ENCODE data around the gene ZNF644.
"Not testable (repeated sequence)": the region's sequence is repeated elsewhere in the genome, so short reads cannot be mapped to it uniquely, and the experiment has no call there.

ZNF644 gene

GRCh38 chr1:91021686-91022517, at the start of gene ZNF644:
ZNF644 (minus strand) TSS chr1:91022035; CDS start chr1:90982353, 39,682 bp downstream.
- H3K27me3 Mint-ChIP-seq: no peaks in the 10 kb centered on the region
- H3K36me3 Mint-ChIP-seq: peaks cover 8 to 18% of the 10 kb centered on the region in 2 donors
- peak; percentile 88 for DNase-seq
- H3K4me3 Mint-ChIP-seq: peak within 1 kb of the TSS; percentile 96 to 99
- peaks cover 30 to 65% of the 10 kb centered on the region in 2 donors for H3K4me1 Mint-ChIP-seq
- peak; percentile 83 to 85 for ATAC-seq (replicated peaks)
- H3K27ac Mint-ChIP-seq: peak within 1 kb of the TSS; percentile 100
- H3K9me3 Mint-ChIP-seq: no peaks in the 10 kb centered on the region

- Mint-ChIP-seq H3K4me3 (no peak overlapping the region), H3K27ac (no peak overlapping the region)
Measured at GRCh38 chr1:91070298-91070697, 48.5 kb upstream of the ZNF644 start.

GRCh38 chr1:91066538-91066937, 44.7 kb upstream of the ZNF644 start:
- no peak for ATAC-seq (replicated peaks)
- no peak for DNase-seq
- Mint-ChIP-seq H3K4me3 (no peak overlapping the region), H3K36me3 (peaks cover 5 to 15% of the 10 kb centered on the region in 2 donors), H3K4me1 (peaks cover 0 to 7% of the 10 kb centered on the region in 2 donors), H3K27me3 (no peaks in the 10 kb centered on the region), H3K9me3 (peaks cover 10% of the 10 kb centered on the region in 2 donors), H3K27ac (no peak overlapping the region)

More at GRCh38 chr1:91070298-91070697, 48.5 kb upstream of the ZNF644 start:
- ATAC-seq (replicated peaks) (no peak), DNase-seq (no peak)
- peaks cover 0 to 4% of the 10 kb centered on the region in 2 donors for H3K4me1 Mint-ChIP-seq
- H3K27me3 Mint-ChIP-seq: no peaks in the 10 kb centered on the region
- H3K36me3 Mint-ChIP-seq: peaks cover 0 to 4% of the 10 kb centered on the region in 2 donors
- peaks cover 3 to 6% of the 10 kb centered on the region in 2 donors for H3K9me3 Mint-ChIP-seq

- DNase-seq (no peak), ATAC-seq (replicated peaks) (no peak)
- H3K27me3 Mint-ChIP-seq: no peaks in the 10 kb centered on the region
- peaks cover 7 to 16% of the 10 kb centered on the region in 2 donors for H3K36me3 Mint-ChIP-seq
- no peak overlapping the region for H3K4me3 Mint-ChIP-seq
- H3K9me3 Mint-ChIP-seq: peaks cover 10 to 13% of the 10 kb centered on the region in 2 donors
- no peak overlapping the region for H3K27ac Mint-ChIP-seq
- H3K4me1 Mint-ChIP-seq: peaks cover 0 to 7% of the 10 kb centered on the region in 2 donors
Measured at GRCh38 chr1:91065337-91065736, 43.5 kb upstream of the ZNF644 start.

GRCh38 chr1:91063403-91063802, 41.6 kb upstream of the ZNF644 start:
- Mint-ChIP-seq H3K9me3 (peaks cover 5 to 15% of the 10 kb centered on the region in 2 donors), H3K4me3 (peak overlapping the region in 1 of 2 donors; percentile 16), H3K36me3 (peaks cover 10 to 23% of the 10 kb centered on the region in 2 donors), H3K4me1 (peaks cover 6 to 11% of the 10 kb centered on the region in 2 donors), H3K27ac (peak overlapping the region; percentile 91)
- DNase-seq: peak; percentile 56
- not testable (repeated sequence) for H3K27me3 Mint-ChIP-seq
- ATAC-seq (replicated peaks): peak; percentile 83 to 84

- Mint-ChIP-seq H3K9me3 (peaks cover 5 to 14% of the 10 kb centered on the region in 2 donors), H3K4me3 (no peak overlapping the region), H3K27me3 (no peaks in the 10 kb centered on the region), H3K36me3 (peaks cover 10 to 15% of the 10 kb centered on the region in 2 donors), H3K27ac (peak overlapping the region; percentile 0), H3K4me1 (peaks cover 15 to 20% of the 10 kb centered on the region in 2 donors)
- DNase-seq: no peak
- ATAC-seq (replicated peaks): peak; percentile 57 to 59
Measured at GRCh38 chr1:91059157-91059556, 37.3 kb upstream of the ZNF644 start.

- Mint-ChIP-seq H3K4me1 (peaks cover 15% of the 10 kb centered on the region in 2 donors), H3K27me3 (no peaks in the 10 kb centered on the region), H3K27ac (no peak overlapping the region), H3K4me3 (no peak overlapping the region), H3K9me3 (peaks cover 0 to 8% of the 10 kb centered on the region in 2 donors), H3K36me3 (peaks cover 5 to 7% of the 10 kb centered on the region in 2 donors)
- ATAC-seq (replicated peaks) (peak; percentile 66 to 75), DNase-seq (no peak)
Measured at GRCh38 chr1:91057784-91058183, 35.9 kb upstream of the ZNF644 start.

GRCh38 chr1:91054780-91055481, 33.1 kb upstream of the ZNF644 start:
- H3K9me3 Mint-ChIP-seq: peaks cover 0 to 3% of the 10 kb centered on the region in 2 donors
- no peak overlapping the region for H3K4me3 Mint-ChIP-seq
- peaks cover 0 to 4% of the 10 kb centered on the region in 2 donors for H3K36me3 Mint-ChIP-seq
- peaks cover 15 to 16% of the 10 kb centered on the region in 2 donors for H3K4me1 Mint-ChIP-seq
- DNase-seq (no peak), ATAC-seq (replicated peaks) (peak; percentile 81 to 86)
- no peak overlapping the region for H3K27ac Mint-ChIP-seq
- no peaks in the 10 kb centered on the region for H3K27me3 Mint-ChIP-seq

- Mint-ChIP-seq H3K36me3 (no peaks in the 10 kb centered on the region), H3K27ac (no peak overlapping the region), H3K4me1 (peaks cover 9 to 12% of the 10 kb centered on the region in 2 donors)
Measured at GRCh38 chr1:91053630-91054029, 31.8 kb upstream of the ZNF644 start.

GRCh38 chr1:91049551-91049950, 27.7 kb upstream of the ZNF644 start:
- H3K4me3 Mint-ChIP-seq; H3K4me1 Mint-ChIP-seq; H3K27me3 Mint-ChIP-seq; H3K9me3 Mint-ChIP-seq; H3K27ac Mint-ChIP-seq; DNase-seq; ATAC-seq (replicated peaks); H3K36me3 Mint-ChIP-seq: not testable (repeated sequence)

More at GRCh38 chr1:91053630-91054029, 31.8 kb upstream of the ZNF644 start:
- peaks cover 0 to 1% of the 10 kb centered on the region in 2 donors for H3K9me3 Mint-ChIP-seq
- DNase-seq: no peak
- no peak for ATAC-seq (replicated peaks)
- no peaks in the 10 kb centered on the region for H3K27me3 Mint-ChIP-seq
- H3K4me3 Mint-ChIP-seq: no peak overlapping the region

- Mint-ChIP-seq H3K4me1 (peaks cover 2 to 6% of the 10 kb centered on the region in 2 donors), H3K4me3 (no peak overlapping the region), H3K27ac (no peak overlapping the region), H3K27me3 (no peaks in the 10 kb centered on the region), H3K9me3 (no peaks in the 10 kb centered on the region), H3K36me3 (no peaks in the 10 kb centered on the region)
- ATAC-seq (replicated peaks): no peak
- DNase-seq: no peak
Measured at GRCh38 chr1:91046766-91047165, 24.9 kb upstream of the ZNF644 start.

GRCh38 chr1:91045284-91045683, 23.4 kb upstream of the ZNF644 start:
- peaks cover 0 to 3% of the 10 kb centered on the region in 2 donors for H3K9me3 Mint-ChIP-seq
- H3K36me3 Mint-ChIP-seq: peaks cover 3 to 4% of the 10 kb centered on the region in 2 donors
- DNase-seq (no peak), ATAC-seq (replicated peaks) (no peak)
- H3K4me3 Mint-ChIP-seq: no peak overlapping the region
- peaks cover 2 to 6% of the 10 kb centered on the region in 2 donors for H3K4me1 Mint-ChIP-seq
- no peak overlapping the region for H3K27ac Mint-ChIP-seq
- no peaks in the 10 kb centered on the region for H3K27me3 Mint-ChIP-seq

GRCh38 chr1:91044776-91045175, 22.9 kb upstream of the ZNF644 start:
- ATAC-seq (replicated peaks); H3K27me3 Mint-ChIP-seq: not testable (repeated sequence)

GRCh38 chr1:91042372-91042771, 20.5 kb upstream of the ZNF644 start:
- H3K4me3 Mint-ChIP-seq; DNase-seq; H3K27me3 Mint-ChIP-seq; H3K9me3 Mint-ChIP-seq; ATAC-seq (replicated peaks); H3K36me3 Mint-ChIP-seq; H3K27ac Mint-ChIP-seq: not testable (repeated sequence)
- H3K4me1 Mint-ChIP-seq: peaks cover 8 to 17% of the 10 kb centered on the region in 2 donors

More at GRCh38 chr1:91044776-91045175, 22.9 kb upstream of the ZNF644 start:
- not testable (repeated sequence) for H3K4me3 Mint-ChIP-seq, H3K9me3 Mint-ChIP-seq, H3K36me3 Mint-ChIP-seq, H3K27ac Mint-ChIP-seq, H3K4me1 Mint-ChIP-seq, DNase-seq

All from stimulated activated naive B cell treated with anti-CD40 and anti-IgM and Interleukin-4, amounts not matched to agents 10 μg/mL and 1 μg/mL and 100 μg/mL, for 72 hours (primary cell).